Right hindlimb (tissue), 1 donor: ENCODE results near the gene NINJ2.
"Not testable (repeated sequence)": the region's sequence is repeated elsewhere in the genome, so short reads cannot be mapped to it uniquely, and the experiment has no call there.

Experiments used
- DNase-seq: peaks from one replicate; pipeline ENCODE4 v3.0.0-alpha.2; 2018

NINJ2 gene

GRCh38 chr12:583251-583869 lies 79.9 kb downstream of the NINJ2 start:
- DNase-seq: no peak

DNA sequence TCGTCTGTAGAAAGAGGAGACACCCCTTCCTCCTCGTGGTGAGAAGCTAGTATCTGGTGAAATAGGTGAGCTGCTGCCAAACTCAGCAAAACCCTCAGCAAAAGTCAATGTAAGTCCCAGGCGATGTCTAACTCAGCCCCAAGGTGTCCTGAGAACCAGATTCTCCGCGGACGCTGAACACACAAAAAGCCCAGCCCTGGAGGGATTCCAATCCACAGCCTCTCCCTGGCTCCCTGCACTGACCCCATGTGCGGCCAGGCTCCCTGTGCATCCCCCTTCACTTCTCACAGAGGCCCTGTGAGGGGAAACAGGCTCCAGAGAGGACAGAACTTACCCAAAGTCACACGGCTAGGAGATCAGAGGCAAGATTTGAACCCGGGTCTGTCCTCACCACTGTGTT lies 81.5 kb downstream of the NINJ2 start:
- DNase-seq: no peak

DNA sequence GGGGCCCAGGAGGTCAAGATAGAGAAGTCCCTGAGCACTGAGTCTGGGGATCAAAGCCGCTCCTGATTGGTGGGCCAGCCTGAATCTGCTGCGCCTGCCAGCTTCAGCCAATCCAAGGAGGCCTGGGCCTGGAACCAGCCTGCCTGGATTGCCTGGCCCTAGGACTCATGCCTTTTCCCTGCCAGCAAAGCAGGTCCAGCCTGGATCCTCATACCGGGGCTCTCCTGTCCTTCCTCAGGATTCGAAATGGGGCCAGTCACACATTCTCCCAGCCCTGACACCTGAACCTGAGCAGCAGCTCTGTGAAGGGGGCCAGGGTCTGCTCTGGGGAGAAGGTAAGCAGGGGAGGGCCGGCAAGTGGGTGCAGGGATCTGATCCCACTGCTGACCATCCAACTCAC lies 81.9 kb downstream of the NINJ2 start:
- DNase-seq: no peak

DNA sequence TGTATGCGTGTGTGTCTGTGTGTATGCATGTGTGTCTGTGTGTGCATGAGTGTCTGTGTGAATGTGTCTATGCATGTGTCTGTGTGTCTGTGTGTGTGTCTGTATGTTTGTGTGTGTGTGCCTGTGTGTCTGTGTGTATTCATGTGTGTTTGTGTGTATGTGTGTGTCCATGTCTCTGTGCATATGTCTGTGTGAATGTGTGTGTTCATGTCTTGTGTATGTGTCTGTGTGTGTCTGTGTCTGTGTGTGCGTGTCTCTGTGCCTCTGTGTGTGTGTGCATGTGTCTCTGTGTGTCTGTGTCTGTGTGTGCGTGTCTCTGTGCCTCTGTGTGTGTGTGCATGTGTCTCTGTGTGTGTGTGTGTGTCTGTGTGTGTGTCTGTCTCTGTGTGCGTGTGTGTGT lies 82.4 kb downstream of the NINJ2 start:
- no peak for DNase-seq

DNA sequence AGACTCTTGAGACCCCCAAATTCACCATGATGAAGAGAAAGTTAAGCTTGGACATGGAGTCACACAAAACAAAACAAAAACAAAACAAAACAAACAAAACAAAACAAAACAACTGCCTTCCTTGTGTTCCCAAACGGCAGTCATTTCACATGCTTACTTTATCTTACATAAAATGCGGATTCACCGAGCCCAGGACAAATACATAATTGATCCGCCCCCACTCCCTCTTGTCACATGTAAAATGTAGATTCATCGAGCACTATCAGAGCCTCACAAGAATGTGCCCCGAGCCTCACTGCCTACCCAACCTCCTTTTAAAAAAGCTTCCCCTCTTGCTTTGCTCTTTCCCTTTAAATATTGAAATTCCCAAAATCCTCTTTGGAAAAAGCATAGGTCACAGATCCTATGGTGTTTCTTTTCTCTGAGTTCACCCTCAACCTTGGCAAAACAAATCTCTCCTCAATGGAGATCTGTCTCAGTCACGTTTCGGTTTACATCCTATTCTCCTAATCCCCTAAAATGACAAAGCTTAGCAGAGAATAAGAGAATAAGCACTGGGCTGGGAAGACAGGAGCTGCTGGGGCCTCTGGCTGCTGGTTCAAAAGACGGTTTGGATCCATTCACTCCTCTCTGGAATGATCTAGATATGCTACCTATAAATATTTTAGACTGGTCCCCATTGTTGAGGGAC lies 83.7 kb downstream of the NINJ2 start:
- no peak for DNase-seq

DNA sequence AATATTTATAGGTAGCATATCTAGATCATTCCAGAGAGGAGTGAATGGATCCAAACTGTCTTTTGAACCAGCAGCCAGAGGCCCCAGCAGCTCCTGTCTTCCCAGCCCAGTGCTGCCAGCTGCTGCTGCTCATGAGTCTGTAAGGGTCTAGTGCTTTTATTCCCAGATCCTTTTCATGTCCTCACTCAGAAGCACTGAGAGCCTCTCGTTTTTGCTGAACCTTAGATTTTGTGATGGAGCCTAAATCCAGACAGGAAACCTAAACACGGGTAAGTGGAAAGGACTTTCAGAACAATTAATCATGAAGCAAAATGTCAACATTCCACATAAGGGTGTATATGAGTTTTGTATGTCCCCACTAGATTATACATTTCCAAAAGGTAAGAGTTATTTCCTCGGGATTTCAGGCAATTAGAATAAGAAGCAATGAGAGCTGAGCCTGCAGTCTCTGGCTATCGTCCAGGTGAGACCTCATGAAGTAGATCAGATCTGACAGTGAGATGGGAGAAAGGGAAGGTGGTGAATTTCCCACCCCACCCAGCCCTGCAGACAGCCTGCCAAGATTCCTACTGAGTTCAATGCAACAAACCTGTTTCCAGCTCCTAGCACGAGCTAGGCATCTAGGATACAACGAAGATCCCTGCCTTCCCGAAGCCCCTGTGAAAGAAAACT lies 84.4 kb downstream of the NINJ2 start:
- no peak for DNase-seq

GRCh38 chr12:577994-578747 lies 85.1 kb downstream of the NINJ2 start:
- not testable (repeated sequence) for DNase-seq

GRCh38 chr12:576615-577110 lies 86.6 kb downstream of the NINJ2 start:
- no peak for DNase-seq

DNA sequence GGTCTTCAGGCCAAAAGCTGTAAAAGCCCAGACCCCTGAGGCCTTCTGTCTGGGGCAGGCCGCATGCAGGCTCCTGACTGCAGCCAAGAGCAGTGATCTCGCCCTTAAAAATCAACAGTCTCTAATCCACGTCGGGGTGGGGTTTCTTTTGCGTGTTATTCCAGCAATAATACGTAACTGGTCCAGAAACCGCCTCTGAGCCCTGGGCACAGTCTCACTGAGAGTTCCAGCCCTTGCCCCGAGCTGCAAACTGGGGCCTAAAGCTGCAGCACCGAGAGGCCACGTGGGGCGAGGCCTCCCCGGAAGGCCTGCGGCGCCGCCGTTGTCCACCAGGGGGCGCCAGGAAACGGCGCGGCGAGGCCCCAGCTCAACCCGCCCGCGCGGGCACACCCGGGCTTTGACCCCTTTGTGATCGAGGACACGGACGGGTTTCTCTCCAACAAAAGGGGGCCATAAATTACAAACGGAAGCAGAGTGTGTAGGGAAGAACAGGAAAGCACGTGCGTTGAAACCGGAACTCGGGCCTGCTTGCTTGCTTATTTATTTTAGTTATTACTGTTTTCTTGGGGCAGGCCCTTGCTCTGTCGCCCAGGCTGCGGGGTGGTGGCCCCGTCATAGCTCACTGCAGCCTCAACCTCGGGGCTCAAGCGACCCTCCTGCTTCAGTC lies 87.2 kb downstream of the NINJ2 start:
- peak; percentile 89 for DNase-seq

GRCh38 chr12:575129-575502 lies 88.1 kb downstream of the NINJ2 start:
- peak; percentile 29 for DNase-seq

DNA sequence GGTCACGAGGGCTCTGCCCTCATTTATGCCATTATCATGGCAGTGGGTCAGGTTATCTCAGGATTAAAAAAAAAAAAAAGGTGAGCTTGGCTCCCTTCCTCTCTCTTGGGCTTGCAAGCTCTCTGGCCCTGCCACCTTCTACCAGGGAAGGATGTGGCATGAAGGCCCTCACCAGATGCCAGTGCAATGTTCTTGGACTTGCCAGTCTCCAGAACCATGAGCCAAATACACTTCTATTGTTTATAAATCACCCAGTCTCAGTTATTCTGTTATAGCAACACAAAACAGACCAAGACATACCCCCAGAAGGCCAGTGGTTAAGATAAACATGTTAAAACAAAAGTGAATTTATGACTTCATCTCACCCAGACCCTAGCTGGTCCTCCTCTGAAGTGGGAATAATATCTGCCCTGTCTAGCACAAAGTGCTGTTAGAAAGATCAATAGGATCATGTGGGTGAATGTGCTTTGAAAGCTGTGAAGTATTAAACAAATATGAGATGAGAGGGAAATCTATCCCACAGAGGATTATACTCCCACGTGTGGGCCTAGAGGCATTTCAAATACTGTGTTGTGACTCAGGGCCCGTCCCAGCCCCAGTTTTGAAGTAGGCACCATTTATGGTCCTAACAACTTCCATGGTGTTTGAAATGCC lies 88.6 kb downstream of the NINJ2 start:
- DNase-seq: no peak

GRCh38 chr12:573232-573631 lies 90.0 kb downstream of the NINJ2 start:
- peak; percentile 9 for DNase-seq

GRCh38 chr12:572532-572899 lies 90.7 kb downstream of the NINJ2 start:
- DNase-seq: no peak

- peak; percentile 30 for DNase-seq
Observed at GRCh38 chr12:571795-572531, 91.3 kb downstream of the NINJ2 start.

GRCh38 chr12:570921-571794 lies 92.1 kb downstream of the NINJ2 start:
- peak; percentile 72 for DNase-seq

GRCh38 chr12:570435-570920 lies 92.8 kb downstream of the NINJ2 start:
- peak; percentile 81 for DNase-seq

GRCh38 chr12:569803-570434 lies 93.3 kb downstream of the NINJ2 start:
- DNase-seq: peak; percentile 92

GRCh38 chr12:569091-569676 lies 94.1 kb downstream of the NINJ2 start:
- no peak for DNase-seq

DNA sequence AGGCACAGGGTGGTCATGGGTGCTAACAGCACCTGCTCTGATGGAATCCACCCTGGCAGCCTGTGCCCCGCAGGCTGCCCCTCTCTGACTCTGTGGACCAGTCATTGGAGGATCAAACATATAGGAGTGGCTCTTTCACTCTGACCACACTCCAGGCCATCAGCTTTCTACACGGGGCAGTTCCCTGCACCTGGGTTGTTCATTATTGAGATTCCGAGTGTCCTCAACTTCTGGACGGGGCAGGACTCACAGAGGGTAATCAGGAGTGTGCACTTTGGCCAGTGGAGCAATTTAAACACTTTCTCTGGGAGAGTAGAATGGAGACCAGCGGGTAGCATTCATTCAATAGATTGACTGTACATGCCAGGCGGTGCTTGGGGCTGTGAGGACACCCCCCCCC lies 94.8 kb downstream of the NINJ2 start:
- no peak for DNase-seq
